ENCODE measurements around the gene SAMD13. TPM values are rescaled to one million over a fixed set of nuclear protein-coding genes. Genes with fewer than 3 reads are reported as not detected.

SAMD13 gene
- total and polyA plus RNA-seq, 2 of the 8 experiments (the other 6 are each of a cell fraction or from before 2014, with no cell fraction given) = 0.86 to 2.3 TPM

DNA sequence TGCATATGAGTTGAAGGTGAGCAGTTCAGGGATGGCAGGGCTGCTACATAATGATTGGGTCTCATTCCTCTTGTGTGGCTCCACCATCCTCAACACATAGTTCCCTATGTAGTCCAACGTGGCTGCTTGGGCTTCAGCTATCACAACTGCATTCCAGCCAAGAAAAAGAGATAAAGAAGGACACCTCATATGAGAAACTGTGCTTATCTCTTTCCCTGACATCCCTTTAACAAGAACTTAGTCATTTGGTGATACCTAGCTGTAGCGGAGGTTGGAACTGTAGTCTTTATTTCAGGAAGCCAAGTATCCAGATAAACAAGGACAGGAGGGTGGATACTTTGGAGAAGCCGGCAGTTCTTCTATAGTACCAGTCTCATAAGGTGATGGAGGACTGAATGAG, 54.0 kb downstream of the SAMD13 start:
- Histone ChIP-seq H3K56ac (replicated peaks; ENCODE audit: insufficient read length, low read depth, low read length) (no peak overlapping the region), H2AK5ac (ENCODE audit: low read depth, low read length) (no peak overlapping the region), H3K4me2 (ENCODE audit: insufficient read depth in 1 of 2, low read depth in 2 of 2, low read length in 2 of 2) (no peak overlapping the region), H3K36me3 (ENCODE audit: control insufficient read depth in 2 of 4, insufficient read depth in 4 of 4, low read length in 3 of 4) (no peaks in the 10 kb centered on the region), H3K9me3 (ENCODE audit: insufficient read depth in 2 of 2, low read depth in 1 of 2, low read length in 1 of 2) (no peaks in the 10 kb centered on the region), H3K4me1 (replicated peaks in 1 of 4; ENCODE audit: control insufficient read depth in 3 of 4, insufficient read depth in 4 of 4, low read length in 3 of 4) (no peaks in the 10 kb centered on the region), H2BK5ac (ENCODE audit: low read depth, low read length) (no peak overlapping the region), H3K23ac (ENCODE audit: insufficient read length) (no peak overlapping the region), H3K18ac (ENCODE audit: extremely low read depth, low read length) (no peak overlapping the region), H4K8ac (ENCODE audit: extremely low read depth, insufficient read depth, low read length) (no peak overlapping the region), H3K4ac (replicated peaks; ENCODE audit: insufficient read length, low read depth, low read length) (no peak overlapping the region), H2BK15ac (ENCODE audit: low read length) (no peak overlapping the region), H3K23me2 (ENCODE audit: low read depth, low read length) (no peaks in the 10 kb centered on the region), H4K91ac (replicated peaks; ENCODE audit: insufficient read length, low read length) (no peak overlapping the region), H4K20me1 (replicated peaks in 1 of 2; ENCODE audit: control insufficient read depth in 1 of 2, insufficient read depth in 2 of 2, low read length in 2 of 2) (no peaks in the 10 kb centered on the region), H3K27me3 (replicated peaks in 1 of 4; ENCODE audit: control insufficient read depth in 3 of 4, extremely low read depth in 1 of 4, insufficient read depth in 3 of 4, low read length in 3 of 4) (no peaks in the 10 kb centered on the region), H3K9ac (replicated peaks in 1 of 4; ENCODE audit: extremely low read depth in 1 of 4, low read depth in 3 of 4, low read length in 3 of 4) (no peak overlapping the region), H3K4me3 (ENCODE audit: extremely low read depth in 1 of 4, insufficient read depth in 2 of 4, low read depth in 3 of 4, low read length in 4 of 4) (no peak overlapping the region), H3K14ac (ENCODE audit: insufficient read length) (no peak overlapping the region), H2AFZ (ENCODE audit: low read length) (no peak overlapping the region), H3K79me1 (ENCODE audit: low read depth, low read length) (no peaks in the 10 kb centered on the region), H3K79me2 (ENCODE audit: control insufficient read depth in 1 of 2, insufficient read depth in 2 of 2, low read length in 2 of 2) (no peaks in the 10 kb centered on the region), H2BK20ac (ENCODE audit: low read length) (no peak overlapping the region), H2BK120ac (replicated peaks; ENCODE audit: low read depth, low read length) (no peak overlapping the region), H2BK12ac (ENCODE audit: low read depth, low read length) (no peak overlapping the region), H4K5ac (ENCODE audit: insufficient read length, low read depth, low read length) (no peak overlapping the region), H3K27ac (ENCODE audit: low read depth, low read length) (no peak overlapping the region)
- POLR2A ChIA-PET (ENCODE audit: partially characterized antibody) = no interaction called here
- WGBS, 2 experiments (ENCODE audit: extremely low coverage in 1 of 2, insufficient coverage in 1 of 2, insufficient read length in 1 of 2, insufficient replicate concordance in 2 of 2, low coverage in 1 of 2, low lambda C conversion rate in 2 of 2, missing lambda C conversion rate in 1 of 2) = 84% methylated on average over 3 of the region's 3 CpGs; no CpG with 5 or more reads in 1 of the 2 experiments
- FAIRE-seq = no peak
- no peak for DNase-seq (ENCODE audit: low read depth in 1 of 2, low spot score in 2 of 2)
- CTCF ChIA-PET (ENCODE audit: partially characterized antibody) = interaction anchor here (1.4 kb wide), 1 partner anchor 11 kb away, joined by 3 read pairs; no protein-coding TSS in a partner anchor
- no peak for TF ChIP-seq BRCA1 (IDR thresholded peaks at IDR 0.05; ENCODE audit: low read depth, low read length)
